ENCODE results near the gene MRC2. TPM values are rescaled to one million over a fixed set of nuclear protein-coding genes. Genes with fewer than 3 reads are reported as not detected.
A peak's percentile ranks its signal among the peaks of the same experiment; 100 is the strongest.

Gene MRC2
- total and polyA plus RNA-seq, 2 of the 13 experiments (the other 11 are each of a cell fraction or from before 2014, with no cell fraction given), result not detected

DNA sequence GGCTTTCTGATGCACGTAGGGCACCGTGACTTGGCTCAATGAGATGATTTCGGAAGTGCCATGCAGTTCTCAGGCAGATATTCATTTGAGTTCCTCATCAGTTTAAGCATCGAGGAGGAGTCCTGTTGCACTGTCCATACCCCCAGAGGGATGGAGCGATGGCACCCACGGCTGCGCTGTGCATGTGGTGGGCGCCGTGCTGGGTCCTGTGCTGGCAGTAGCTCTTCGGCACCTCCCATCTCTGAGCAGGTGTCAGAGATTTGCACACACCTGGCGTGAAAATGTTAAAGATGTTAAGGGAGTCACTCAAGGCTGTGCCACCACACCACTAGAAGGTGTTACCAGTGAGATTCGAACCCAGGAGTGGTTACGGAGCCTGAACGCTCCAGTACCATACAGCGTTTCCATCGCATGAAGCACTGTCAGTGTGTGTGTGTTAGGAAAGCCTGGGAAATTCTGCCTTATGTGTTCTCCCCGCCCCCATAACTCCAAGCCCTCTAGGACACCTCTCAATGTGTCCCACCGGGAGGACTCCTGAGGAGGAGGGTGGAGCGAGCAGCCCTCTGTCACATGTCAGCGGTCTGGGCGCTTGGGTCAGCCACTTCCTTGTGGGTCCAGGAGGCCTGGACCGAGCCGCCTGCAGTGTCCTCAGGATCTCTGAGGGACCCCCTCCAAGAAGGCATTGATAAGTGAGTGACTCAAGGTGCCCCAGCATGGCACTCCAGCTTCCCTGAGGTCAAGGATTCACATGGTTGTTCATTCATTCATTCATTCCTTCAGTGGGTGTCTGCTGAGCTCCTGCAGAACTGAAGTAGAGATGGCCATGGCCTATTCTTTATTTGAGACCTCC is 3.8 kb downstream of the MRC2 start:
- no peaks in the 10 kb centered on the region for H3K79me2 ChIP-seq (ENCODE audit: insufficient read depth, low read length)
- H3K4me2 ChIP-seq (ENCODE audit: low read depth, low read length), result no peak overlapping the region
- H3K9ac ChIP-seq (ENCODE audit: insufficient read depth, low read depth, low read length), result no peak overlapping the region
- H3K36me3 ChIP-seq (replicated peaks in 1 of 2; ENCODE audit: control insufficient read depth in 1 of 2, insufficient read depth in 2 of 2, low read length in 2 of 2), result no peaks in the 10 kb centered on the region
- H3K4me3 ChIP-seq (replicated peaks in 1 of 3; ENCODE audit: insufficient read depth in 1 of 3, low read depth in 2 of 3, low read length in 3 of 3), result no peak overlapping the region
- FAIRE-seq (no peak), ATAC-seq (no peak), DNase-seq (ENCODE audit: low spot score) (no peak)
- no peaks in the 10 kb centered on the region for H3K9me3 ChIP-seq (ENCODE audit: low read length)
- H3K4me1 ChIP-seq (ENCODE audit: insufficient read depth, low read length), result peaks cover 25% of the 10 kb centered on the region
- TF ChIP-seq ZNF263 (CRISPR knock-in tag; IDR thresholded peaks at IDR 0.05), result peak; percentile 66
- TF ChIP-seq ZNF737 (CRISPR knock-in tag; IDR thresholded peaks at IDR 0.05; ENCODE audit: borderline replicate concordance), result no peak
- H3K27ac ChIP-seq (ENCODE audit: extremely low read length, insufficient read depth, low read length), result no peak overlapping the region
- H2AFZ ChIP-seq (ENCODE audit: low read length), result no peak overlapping the region
- BruUV-seq (replicated peaks), result no TSS peak
- peaks cover 21 to 65% of the 10 kb centered on the region in 2 experiments; a peak in 4 of 5 replicates for H3K27me3 ChIP-seq (ENCODE audit: control insufficient read depth in 1 of 2, insufficient read depth in 2 of 2, low read length in 2 of 2)
- intact Hi-C loops (cut with micrococcal nuclease; ENCODE audit: unreplicated experiment), result no loop called here
- 50% methylated on average over 23 of the region's 23 CpGs for WGBS (ENCODE audit: low lambda C conversion rate)
- ChIA-PET CTCF (ENCODE audit: low intra/inter-chr PET ratio, low total read pairs) (no interaction called here), POLR2A (no interaction called here)
- in situ Hi-C loops (cut with HindIII; ENCODE audit: extremely low pct_ligation_motif_present, low pct_unique_long_range_greater_than_20kb), result no loop called here
- no peaks in the 10 kb centered on the region for H4K20me1 ChIP-seq (ENCODE audit: insufficient read depth, low read length)

DNA sequence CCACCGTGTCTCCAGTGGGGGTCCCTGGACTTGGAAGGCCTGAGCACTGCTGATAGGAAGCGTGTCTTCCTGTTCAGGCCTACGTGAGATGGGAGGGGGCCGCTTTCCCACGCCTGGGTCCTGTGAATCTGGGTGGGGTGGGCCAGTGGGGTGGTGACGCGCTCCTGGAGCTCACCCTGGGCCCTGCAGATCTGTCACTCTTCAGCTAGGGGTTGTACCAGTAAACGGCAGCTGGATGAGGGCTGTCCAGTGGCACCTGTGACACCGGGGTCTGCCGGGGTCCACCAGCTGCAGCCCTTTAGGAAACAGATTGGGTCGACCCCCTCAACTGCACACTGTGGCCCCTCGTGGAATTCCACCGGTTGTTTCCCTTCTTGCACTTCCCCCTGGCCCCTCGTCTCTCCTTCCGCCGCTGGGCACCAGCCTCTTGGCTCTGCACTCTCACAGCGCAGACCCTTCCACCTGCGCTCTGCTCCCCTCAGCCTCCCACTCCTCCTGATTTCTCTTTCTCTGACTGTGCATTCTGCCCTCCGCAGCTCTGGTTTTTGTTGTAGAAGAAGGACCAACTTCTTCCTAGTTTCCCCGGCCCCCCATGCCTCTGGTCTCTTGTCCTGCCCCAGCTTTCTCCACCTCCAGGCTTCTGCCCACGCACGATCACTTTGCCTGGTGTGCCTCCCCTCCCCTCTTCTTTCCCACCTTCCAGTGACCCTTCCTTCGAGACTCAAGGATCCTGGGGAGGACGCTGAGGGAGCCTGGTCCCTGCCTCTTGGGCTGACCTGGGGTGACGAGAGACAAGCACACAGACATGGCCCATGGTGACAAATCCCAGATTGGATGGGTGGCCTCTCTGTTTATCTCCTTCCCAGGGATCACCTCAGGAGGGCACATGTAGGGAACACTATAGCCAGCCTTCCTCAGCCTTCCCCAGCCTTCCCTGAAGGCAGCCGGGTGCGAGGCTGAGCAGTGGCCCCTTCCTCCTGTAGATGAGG is 4.8 kb downstream of the MRC2 start:
- POLR2A ChIA-PET, result no interaction called here
- peaks cover 25% of the 10 kb centered on the region for H3K4me1 ChIP-seq (ENCODE audit: insufficient read depth, low read length)
- CTCF ChIA-PET (ENCODE audit: low intra/inter-chr PET ratio, low total read pairs), result no interaction called here
- no peak overlapping the region for H2AFZ ChIP-seq (ENCODE audit: low read length)
- H3K4me3 ChIP-seq (replicated peaks in 1 of 3; ENCODE audit: insufficient read depth in 1 of 3, low read depth in 2 of 3, low read length in 3 of 3), result no peak overlapping the region
- no peaks in the 10 kb centered on the region for H3K36me3 ChIP-seq (replicated peaks in 1 of 2; ENCODE audit: control insufficient read depth in 1 of 2, insufficient read depth in 2 of 2, low read length in 2 of 2)
- H3K27me3 ChIP-seq (ENCODE audit: control insufficient read depth in 1 of 2, insufficient read depth in 2 of 2, low read length in 2 of 2), result peaks cover 21 to 56% of the 10 kb centered on the region in 2 experiments; a peak in 4 of 5 replicates
- H3K9me3 ChIP-seq (ENCODE audit: low read length), result no peaks in the 10 kb centered on the region
- no peak overlapping the region for H3K4me2 ChIP-seq (ENCODE audit: low read depth, low read length)
- FAIRE-seq (no peak), ATAC-seq (no peak), DNase-seq (ENCODE audit: low spot score) (no peak)
- in situ Hi-C loops (cut with HindIII; ENCODE audit: extremely low pct_ligation_motif_present, low pct_unique_long_range_greater_than_20kb), result no loop called here
- no peaks in the 10 kb centered on the region for H3K79me2 ChIP-seq (ENCODE audit: insufficient read depth, low read length)
- no TSS peak for BruUV-seq (replicated peaks)
- no peak overlapping the region for H3K9ac ChIP-seq (ENCODE audit: insufficient read depth, low read depth, low read length)
- intact Hi-C loops (cut with micrococcal nuclease; ENCODE audit: unreplicated experiment), result no loop called here
- no peaks in the 10 kb centered on the region for H4K20me1 ChIP-seq (ENCODE audit: insufficient read depth, low read length)
- 35% methylated on average over 20 of the region's 27 CpGs for WGBS (ENCODE audit: low lambda C conversion rate)
- H3K27ac ChIP-seq (ENCODE audit: extremely low read length, insufficient read depth, low read length), result no peak overlapping the region
- TF ChIP-seq BHLHE40 (IDR thresholded peaks at IDR 0.05; ENCODE audit: low read length) (no peak), HOXD1 (CRISPR knock-in tag; IDR thresholded peaks at IDR 0.05) (no peak), ZFP90 (CRISPR knock-in tag; IDR thresholded peaks at IDR 0.05; ENCODE audit: borderline replicate concordance) (no peak), NONO (IDR thresholded peaks at IDR 0.05) (no peak), NONO (CRISPR knock-in tag; conservative IDR thresholded peaks at IDR 0.05) (no peak), ZNF431 (CRISPR knock-in tag; IDR thresholded peaks at IDR 0.05; ENCODE audit: borderline replicate concordance, low read depth) (no peak), PHF5A (CRISPR knock-in tag; IDR thresholded peaks at IDR 0.05; ENCODE audit: low read depth, unreplicated experiment) (no peak), GATAD2A (CRISPR knock-in tag; IDR thresholded peaks at IDR 0.05) (no peak), ELK4 (CRISPR knock-in tag; IDR thresholded peaks at IDR 0.05; ENCODE audit: borderline replicate concordance) (no peak), SYNCRIP (IDR thresholded peaks at IDR 0.05; ENCODE audit: insufficient read depth, low read depth, low read length) (no peak), SMARCC2 (IDR thresholded peaks at IDR 0.05) (no peak), ADNP (CRISPR knock-in tag; IDR thresholded peaks at IDR 0.05) (no peak)
- TF ChIP-seq, protein P1, sequence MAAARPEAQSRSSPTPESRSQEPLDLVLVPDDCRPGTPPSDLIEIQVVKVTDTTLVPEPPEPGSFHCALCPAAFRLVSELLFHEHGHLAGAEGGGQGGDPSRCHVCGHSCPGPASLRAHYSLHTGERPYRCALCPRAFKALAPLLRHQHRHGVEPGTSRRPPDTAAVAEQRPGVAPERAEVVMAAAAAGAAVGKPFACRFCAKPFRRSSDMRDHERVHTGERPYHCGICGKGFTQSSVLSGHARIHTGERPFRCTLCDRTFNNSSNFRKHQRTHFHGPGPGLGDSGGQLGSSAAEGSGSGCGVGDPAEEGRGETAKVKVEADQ (CRISPR knock-in tag; IDR thresholded peaks at IDR 0.05; ENCODE audit: borderline replicate concordance), result no peak

Data from HepG2 (cell line).